Right atrium auricular region (tissue), 2 donors: ENCODE data around the gene OR1I1. TPM values are rescaled to one million over a fixed set of nuclear protein-coding genes. Genes with fewer than 3 reads are reported as not detected.
"Not testable (repeated sequence)": the region's sequence is repeated elsewhere in the genome, so short reads cannot be mapped to it uniquely, and the experiment has no call there.

Experiments
- DNase-seq: peaks from one replicate; pipeline ENCODE4 v3.0.0-alpha.2; 2019; ENCODE audit warnings: low spot score
- H3K27ac ChIP-seq, 2 donors: fragments of 200-600 bp; sonication (generic); 1 replicate in 1 of 2; 2 replicates in 1 of 2; pipeline ENCODE4 v1.5.1; 2016 to 2019
- H3K27me3 ChIP-seq, 2 donors: fragments of 200-600 bp; sonication (generic); one replicate each; pipeline versions ENCODE4 v1.5.1 to v1.6.0; 2017 to 2019
- H3K36me3 ChIP-seq: fragments of 200-600 bp; sonication (generic); one replicate; pipeline ENCODE4 v1.5.1; 2016
- H3K4me1 ChIP-seq, 2 donors: fragments of 200-600 bp; sonication (generic); one replicate each; pipeline versions ENCODE4 v1.5.1 to v1.6.0; 2017 to 2019
- H3K4me3 ChIP-seq, 2 donors: fragments of 200-600 bp; sonication (generic); 1 replicate in 1 of 2; 2 replicates in 1 of 2; pipeline ENCODE4 v1.5.1; 2017 to 2019; ENCODE audit warnings: mild to moderate bottlenecking in 1 of 2, moderate library complexity in 1 of 2
- H3K9me3 ChIP-seq, 2 donors: fragments of 200-600 bp; sonication (generic); one replicate each; pipeline ENCODE4 v1.5.1; 2019
- CTCF ChIP-seq, 2 donors: fragments of 200-600 bp; sonication (generic); IDR thresholded peaks; one replicate each; pipeline ENCODE4 v1.5.1; 2019; ENCODE audit warnings: antibody characterized with exemption in 2 of 2
- total RNA-seq, 2 donors: library from RNA; depleted of rRNA; stranded (reverse); fragments of >200 nt; gene quantifications; one replicate each; pipeline ENCODE4 v1.1.0, GENCODE V29; 2016

OR1I1 gene
- total RNA-seq, 2 donors from 2014 or later = not detected

DNA sequence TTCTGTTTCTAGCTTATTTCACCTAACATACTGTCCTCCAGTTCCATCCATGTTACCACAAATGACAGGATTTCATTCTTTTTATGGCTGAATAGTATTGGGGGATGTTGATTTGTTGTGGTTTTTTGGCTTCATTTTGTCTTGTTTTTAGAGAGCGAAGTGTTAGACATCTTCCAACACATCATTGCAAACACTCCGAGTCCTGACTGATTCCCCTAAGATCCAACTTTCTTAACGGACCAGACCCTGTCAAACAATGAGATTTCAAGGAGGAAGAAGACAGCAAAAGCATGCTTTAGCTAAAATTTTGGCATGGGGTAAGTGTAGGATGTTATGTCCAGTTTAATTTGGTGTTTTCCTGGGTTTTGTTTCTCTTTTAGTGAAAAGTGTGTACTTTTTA is 36.5 kb upstream of the OR1I1 start:
- DNase-seq = no peak
- Histone ChIP-seq H3K4me1 (no peaks in the 10 kb centered on the region), H3K27me3 (no peaks in the 10 kb centered on the region), H3K27ac (no peak overlapping the region), H3K9me3 (no peaks in the 10 kb centered on the region), H3K4me3 (no peak overlapping the region), H3K36me3 (no peaks in the 10 kb centered on the region)
- no peak for TF ChIP-seq CTCF (IDR thresholded peaks at IDR 0.05)

- Histone ChIP-seq H3K36me3 (no peaks in the 10 kb centered on the region), H3K9me3 (no peaks in the 10 kb centered on the region), H3K4me1 (no peaks in the 10 kb centered on the region), H3K27ac (no peak overlapping the region), H3K27me3 (no peaks in the 10 kb centered on the region), H3K4me3 (no peak overlapping the region)
- DNase-seq = no peak
- TF ChIP-seq CTCF (IDR thresholded peaks at IDR 0.05) = no peak
Observed at GRCh38 chr19:15047680-15048079, 34.3 kb upstream of the OR1I1 start.

- Histone ChIP-seq H3K4me3 (no peak overlapping the region), H3K36me3 (no peaks in the 10 kb centered on the region), H3K27ac (no peak overlapping the region), H3K27me3 (no peaks in the 10 kb centered on the region), H3K4me1 (no peaks in the 10 kb centered on the region), H3K9me3 (no peaks in the 10 kb centered on the region)
- TF ChIP-seq CTCF (IDR thresholded peaks at IDR 0.05) = no peak
- DNase-seq = no peak
Observed at GRCh38 chr19:15048128-15048527, 33.9 kb upstream of the OR1I1 start.

GRCh38 chr19:15048885-15049541 is 33.0 kb upstream of the OR1I1 start, which contains the start of gene CASP14:
TSS of gene CASP14 (plus strand) at chr19:15049480. CDS start at chr19:15052252, 2,772 bp downstream.
- no peak for TF ChIP-seq CTCF (IDR thresholded peaks at IDR 0.05)
- DNase-seq = no peak
- Histone ChIP-seq H3K36me3 (no peaks in the 10 kb centered on the region), H3K4me3 (no peak within 1 kb of the TSS), H3K27ac (no peak within 1 kb of the TSS), H3K27me3 (no peaks in the 10 kb centered on the region), H3K4me1 (no peaks in the 10 kb centered on the region), H3K9me3 (no peaks in the 10 kb centered on the region)

DNA sequence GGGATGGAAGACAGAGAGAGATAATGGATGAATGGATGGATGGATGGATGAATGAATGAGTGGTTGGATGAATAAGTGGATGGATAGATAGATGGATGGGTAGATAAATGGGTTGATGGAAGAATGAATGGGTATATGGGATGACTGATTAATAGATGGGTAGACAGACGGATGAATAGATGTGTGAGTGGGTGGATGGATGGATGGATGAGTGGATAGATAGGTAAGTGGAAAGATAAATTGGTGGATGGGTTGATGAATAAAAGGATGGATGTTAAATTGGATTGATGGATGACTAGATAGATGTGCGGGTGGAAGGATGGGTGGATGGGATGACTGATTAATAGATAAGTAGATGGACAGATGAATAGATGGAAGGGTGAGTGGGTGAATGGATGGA is 31.4 kb upstream of the OR1I1 start:
- no peak for TF ChIP-seq CTCF (IDR thresholded peaks at IDR 0.05)
- Histone ChIP-seq H3K4me3 (no peak overlapping the region), H3K36me3 (no peaks in the 10 kb centered on the region), H3K27ac (no peak overlapping the region), H3K27me3 (no peaks in the 10 kb centered on the region), H3K4me1 (no peaks in the 10 kb centered on the region), H3K9me3 (no peaks in the 10 kb centered on the region)
- DNase-seq = no peak

DNA sequence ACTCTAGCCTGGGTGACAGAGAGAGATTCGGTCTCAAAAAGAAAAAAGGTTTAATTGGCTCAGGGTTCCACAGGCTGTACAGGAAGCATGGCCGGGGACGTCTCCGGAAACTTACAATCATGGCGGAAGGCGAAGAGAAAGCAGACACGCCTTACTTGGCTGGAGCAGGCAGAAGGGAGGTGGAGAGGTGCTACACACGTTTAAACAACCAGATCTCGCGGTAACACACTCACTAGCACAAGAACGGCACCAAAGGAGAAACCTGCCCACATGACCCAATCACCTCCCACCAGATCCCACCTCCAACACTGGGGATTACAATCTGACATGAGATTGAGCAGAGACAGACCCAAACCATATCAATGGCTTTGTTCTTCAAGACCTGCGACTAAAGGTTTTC is 20.0 kb upstream of the OR1I1 start:
- Histone ChIP-seq H3K4me3 (no peak overlapping the region), H3K4me1 (no peaks in the 10 kb centered on the region), H3K36me3 (no peaks in the 10 kb centered on the region), H3K9me3 (no peaks in the 10 kb centered on the region), H3K27me3 (no peaks in the 10 kb centered on the region), H3K27ac (no peak overlapping the region)
- TF ChIP-seq CTCF (IDR thresholded peaks at IDR 0.05) = no peak
- no peak for DNase-seq

DNA sequence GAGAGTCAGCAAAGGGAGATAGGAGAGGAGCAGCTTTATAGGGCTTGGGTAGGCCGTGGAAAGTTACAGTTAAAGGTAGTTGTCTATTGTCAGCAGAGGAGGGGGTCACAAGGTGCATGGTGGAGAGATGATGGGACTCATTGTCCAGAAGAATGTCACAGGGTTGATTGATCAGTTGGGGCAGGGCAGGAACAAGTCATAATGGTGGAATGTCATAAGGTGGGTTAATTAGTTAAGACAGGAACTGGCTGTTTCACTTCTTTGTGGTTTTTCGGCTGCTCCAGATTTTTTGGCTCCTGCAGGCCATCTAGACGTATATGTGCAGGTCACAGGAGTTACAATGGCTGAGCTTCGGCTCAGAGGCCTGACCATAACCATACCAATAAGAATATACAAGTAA is 11.6 kb upstream of the OR1I1 start:
- H3K4me3 ChIP-seq, H3K9me3 ChIP-seq, H3K27me3 ChIP-seq, H3K27ac ChIP-seq, H3K36me3 ChIP-seq, H3K4me1 ChIP-seq, DNase-seq: not testable (repeated sequence)
